Fibroblast of lung (primary cell): ENCODE data around the gene IZUMO3. TPM values are rescaled to one million over a fixed set of nuclear protein-coding genes. Genes with fewer than 3 reads are reported as not detected.
"Not testable (repeated sequence)": the region's sequence is repeated elsewhere in the genome, so short reads cannot be mapped to it uniquely, and the experiment has no call there.

ENCODE experiments used
- DNase-seq, 2 donors: peaks; one replicate each; pipeline versions ENCODE4 v3.0.0 to v3.0.0-alpha.2; 2010; ENCODE audit warnings: low read depth in 2 of 2
- H2AFZ ChIP-seq: 2 replicates; pipeline ENCODE4 v1.5.1; 2012; ENCODE audit warnings: low read length, control low read depth, inconsistent platforms
- H3K27ac ChIP-seq: 2 replicates; pipeline ENCODE4 v1.5.1; 2011; ENCODE audit warnings: low read length, control low read depth; ENCODE audit not compliant: insufficient read depth
- H3K27me3 ChIP-seq: 2 replicates; pipeline ENCODE4 v1.5.1; 2011; ENCODE audit warnings: mild to moderate bottlenecking, low read length; ENCODE audit not compliant: control insufficient read depth, insufficient read depth
- H3K36me3 ChIP-seq: 2 replicates; pipeline ENCODE4 v1.5.1; 2011; ENCODE audit warnings: low read length; ENCODE audit not compliant: control insufficient read depth, insufficient read depth
- H3K4me1 ChIP-seq: 2 replicates; pipeline ENCODE4 v1.5.1; 2011; ENCODE audit warnings: low read length; ENCODE audit not compliant: control insufficient read depth, insufficient read depth; ENCODE audit errors: extremely low read depth
- H3K4me2 ChIP-seq: 2 replicates; pipeline ENCODE4 v1.5.1; 2011; ENCODE audit warnings: low read length, control low read depth; ENCODE audit not compliant: insufficient read depth; ENCODE audit errors: extremely low read depth
- H3K4me3 ChIP-seq, 4 experiments: fragments of 200-600 bp in 1 of 4; sonication (generic) in 1 of 4; replicated peaks in 1 of 4; 2 replicates each; pipeline ENCODE4 v1.5.1; 2011 to 2016; ENCODE audit warnings: low read length in 4 of 4, low read depth in 3 of 4, mild to moderate bottlenecking in 3 of 4, control low read depth in 2 of 4, inconsistent platforms in 1 of 4, mixed read lengths in 1 of 4; ENCODE audit not compliant: insufficient read depth in 1 of 4; ENCODE audit errors: control extremely low read depth in 1 of 4
- H3K79me2 ChIP-seq: 2 replicates; pipeline ENCODE4 v1.5.1; 2012; ENCODE audit warnings: mild to moderate bottlenecking, low read length, inconsistent platforms; ENCODE audit not compliant: control insufficient read depth, insufficient read depth
- H3K9ac ChIP-seq: 2 replicates; pipeline ENCODE4 v1.5.1; 2011; ENCODE audit warnings: mild to moderate bottlenecking, low read length, control low read depth; ENCODE audit not compliant: insufficient read depth
- H3K9me3 ChIP-seq: 2 replicates; pipeline ENCODE4 v1.5.1; 2012; ENCODE audit warnings: low read depth, low read length; ENCODE audit not compliant: control insufficient read depth, insufficient read depth
- H4K20me1 ChIP-seq: 2 replicates; pipeline ENCODE4 v1.5.1; 2011; ENCODE audit warnings: low read length; ENCODE audit not compliant: control insufficient read depth, insufficient read depth; ENCODE audit errors: extremely low read depth
- CTCF ChIP-seq, 2 donors: IDR thresholded peaks in 1 of 2; conservative IDR thresholded peaks in 1 of 2; 1 replicate in 1 of 2; 2 replicates in 1 of 2; pipeline ENCODE4 v1.5.1; 2011 to 2012; ENCODE audit warnings: low read length in 2 of 2, control low read depth in 1 of 2, inconsistent platforms in 1 of 2, low read depth in 1 of 2, mild to moderate bottlenecking in 1 of 2
- EZH2 ChIP-seq: IDR thresholded peaks from 2 replicates; pipeline ENCODE4 v1.5.1; 2012; ENCODE audit warnings: low read length, control low read depth, mild to moderate bottlenecking; ENCODE audit errors: missing control alignments
- polyA plus RNA-seq, 2 donors: library from polyadenylated mRNA; depleted of rRNA in 1 of 2; stranded (reverse) in 1 of 2; unstranded in 1 of 2; fragments of >200 nt; gene quantifications; 2 replicates each; pipeline ENCODE4 v1.2.1, GENCODE V29; 2011 to 2012; ENCODE audit warnings: missing spikeins in 1 of 2
- total RNA-seq: library from RNA; depleted of rRNA; stranded (reverse); fragments of >200 nt; gene quantifications from 2 replicates; pipeline ENCODE4 v1.2.1, GENCODE V29; 2014

Gene IZUMO3
- total and polyA plus RNA-seq, 2 donors (not counting 1 experiment from before 2014, with no cell fraction given): not detected

GRCh38 chr9:24587883-24588282 is 42.2 kb upstream of the IZUMO3 start:
- TF ChIP-seq EZH2: no peak
- TF ChIP-seq CTCF (conservative IDR thresholded peaks at IDR 0.05 in 1 of 2, IDR thresholded peaks at IDR 0.05 in 1 of 2; ENCODE audit: low read depth in 1 of 2, low read length in 2 of 2): no peak
- Histone ChIP-seq H3K9ac (no peak overlapping the region), H3K27ac (no peak overlapping the region), H2AFZ (no peak overlapping the region), H3K9me3 (no peaks in the 10 kb centered on the region), H4K20me1 (no peaks in the 10 kb centered on the region), H3K79me2 (no peaks in the 10 kb centered on the region), H3K36me3 (no peaks in the 10 kb centered on the region), H3K4me3 (no peak overlapping the region), H3K27me3 (no peaks in the 10 kb centered on the region), H3K4me1 (no peaks in the 10 kb centered on the region), H3K4me2 (no peak overlapping the region)
- DNase-seq: no peak

- Histone ChIP-seq H2AFZ (no peak overlapping the region), H3K9ac (no peak overlapping the region), H3K79me2 (no peaks in the 10 kb centered on the region), H3K4me1 (no peaks in the 10 kb centered on the region), H3K9me3 (no peaks in the 10 kb centered on the region), H3K36me3 (no peaks in the 10 kb centered on the region), H4K20me1 (no peaks in the 10 kb centered on the region), H3K27ac (no peak overlapping the region), H3K4me2 (no peak overlapping the region), H3K27me3 (no peaks in the 10 kb centered on the region), H3K4me3 (no peak overlapping the region)
- DNase-seq: no peak
- TF ChIP-seq CTCF (conservative IDR thresholded peaks at IDR 0.05 in 1 of 2, IDR thresholded peaks at IDR 0.05 in 1 of 2; ENCODE audit: low read depth in 1 of 2, low read length in 2 of 2) (no peak), EZH2 (no peak)
Measured at GRCh38 chr9:24582146-24583126, 36.7 kb upstream of the IZUMO3 start.

GRCh38 chr9:24580005-24580404 is 34.3 kb upstream of the IZUMO3 start:
- DNase-seq, H3K27me3 ChIP-seq, H3K27ac ChIP-seq, H3K79me2 ChIP-seq, H3K9ac ChIP-seq, H3K9me3 ChIP-seq, H2AFZ ChIP-seq, H3K4me1 ChIP-seq, H3K36me3 ChIP-seq, H4K20me1 ChIP-seq, H3K4me3 ChIP-seq, H3K4me2 ChIP-seq: not testable (repeated sequence)
